ENCODE data around the gene PTPRK.

GRCh38 chr6:127921982-127922381, 598.4 kb downstream of the PTPRK start:
- TF ChIP-seq, protein P1, sequence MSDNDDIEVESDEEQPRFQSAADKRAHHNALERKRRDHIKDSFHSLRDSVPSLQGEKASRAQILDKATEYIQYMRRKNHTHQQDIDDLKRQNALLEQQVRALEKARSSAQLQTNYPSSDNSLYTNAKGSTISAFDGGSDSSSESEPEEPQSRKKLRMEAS (IDR thresholded peaks at IDR 0.05) = no peak
- TF ChIP-seq TAF1 (IDR thresholded peaks at IDR 0.05; ENCODE audit: low read depth, low read length) (no peak), JUND (IDR thresholded peaks at IDR 0.05; ENCODE audit: low read length) (no peak)
